Loucy (cell line): ENCODE data around the gene NDUFS6.

ENCODE experiments used
- H2AFZ ChIP-seq: fragments of 200-600 bp; sonication (generic); 2 replicates; pipeline ENCODE4 v1.6.0; 2016; ENCODE audit warnings: antibody characterized with exemption, mild to moderate bottlenecking, low read length, moderate library complexity
- H3F3A ChIP-seq: fragments of 200-600 bp; 2 replicates; pipeline ENCODE4 v1.6.0; 2016; ENCODE audit warnings: antibody characterized with exemption, low read depth, mild to moderate bottlenecking
- H3K27me3 ChIP-seq: fragments of 200-600 bp; sonication (generic); 2 replicates; pipeline ENCODE4 v1.6.1; 2014; ENCODE audit warnings: low read length, mild to moderate bottlenecking; ENCODE audit not compliant: insufficient read depth, poor library complexity, severe bottlenecking
- H3K36me3 ChIP-seq: fragments of 200-600 bp; sonication (generic); 2 replicates; pipeline ENCODE4 v1.6.1; 2016; ENCODE audit warnings: low read length; ENCODE audit not compliant: insufficient read depth
- H3K4me1 ChIP-seq: fragments of 200-600 bp; sonication (generic); 2 replicates; pipeline ENCODE4 v1.5.1; 2014; ENCODE audit warnings: low read length, mild to moderate bottlenecking; ENCODE audit not compliant: insufficient read depth, poor library complexity, severe bottlenecking
- H3K4me2 ChIP-seq: fragments of 200-600 bp; sonication (generic); 2 replicates; pipeline ENCODE4 v1.6.0; 2014; ENCODE audit warnings: antibody characterized with exemption, low read length, low read depth, mild to moderate bottlenecking; ENCODE audit not compliant: poor library complexity, severe bottlenecking
- H3K4me3 ChIP-seq: fragments of 200-600 bp; sonication (generic); 2 replicates; pipeline ENCODE4 v1.5.1; 2014; ENCODE audit warnings: low read length, mild to moderate bottlenecking, mixed read lengths; ENCODE audit not compliant: poor library complexity, severe bottlenecking
- H3K79me2 ChIP-seq: fragments of 200-600 bp; sonication (generic); 2 replicates; pipeline ENCODE4 v1.6.1; 2014; ENCODE audit warnings: low read length; ENCODE audit not compliant: insufficient read depth
- H3K9ac ChIP-seq: fragments of 200-600 bp; sonication (generic); 2 replicates; pipeline ENCODE4 v1.6.0; 2014; ENCODE audit warnings: mild to moderate bottlenecking, low read depth, low read length, moderate library complexity; ENCODE audit not compliant: poor library complexity, severe bottlenecking
- H3K9me2 ChIP-seq: fragments of 200-600 bp; sonication (generic); replicated peaks from 2 replicates; pipeline ENCODE4 v1.6.1; 2016; ENCODE audit warnings: low read depth, low read length, mixed read lengths
- H3K9me3 ChIP-seq: fragments of 200-600 bp; sonication (generic); 2 replicates; pipeline ENCODE4 v1.6.1; 2014; ENCODE audit warnings: mild to moderate bottlenecking, antibody characterized with exemption, low read length, low read depth; ENCODE audit not compliant: insufficient read depth
- H4K20me1 ChIP-seq: fragments of 200-600 bp; sonication (generic); 2 replicates; pipeline ENCODE4 v1.6.0; 2014; ENCODE audit warnings: antibody characterized with exemption, low read length, mild to moderate bottlenecking; ENCODE audit not compliant: insufficient read depth, poor library complexity, severe bottlenecking
- EZH2phosphoT487 ChIP-seq: fragments of 200-600 bp; IDR thresholded peaks from 2 replicates; pipeline ENCODE4 v1.6.1; 2018; ENCODE audit warnings: antibody characterized with exemption, mild to moderate bottlenecking, moderate library complexity, borderline replicate concordance
- TF ChIP-seq, protein P1 (sequence below): fragments of 200-600 bp; sonication (generic); conservative IDR thresholded peaks from 2 replicates; pipeline ENCODE4 v1.5.1; 2014; ENCODE audit warnings: mild to moderate bottlenecking, antibody characterized with exemption, low read length

The NDUFS6 gene

GRCh38 chr5:1795931-1796330 is 5.3 kb upstream of the NDUFS6 start:
- Histone ChIP-seq H3K9me3 (no peaks in the 10 kb centered on the region), H2AFZ (no peak overlapping the region), H3K36me3 (no peaks in the 10 kb centered on the region), H3K4me2 (no peak overlapping the region), H3F3A (peaks cover 3% of the 10 kb centered on the region; the same call in 1 of the 2 replicates), H4K20me1 (peaks cover 10% of the 10 kb centered on the region), H3K4me3 (no peak overlapping the region), H3K9ac (no peak overlapping the region), H3K4me1 (peaks cover 35% of the 10 kb centered on the region), H3K79me2 (peaks cover 37% of the 10 kb centered on the region), H3K27me3 (no peaks in the 10 kb centered on the region), H3K9me2 (no peaks in the 10 kb centered on the region)
- no peak for TF ChIP-seq EZH2phosphoT487
- TF ChIP-seq, protein P1, sequence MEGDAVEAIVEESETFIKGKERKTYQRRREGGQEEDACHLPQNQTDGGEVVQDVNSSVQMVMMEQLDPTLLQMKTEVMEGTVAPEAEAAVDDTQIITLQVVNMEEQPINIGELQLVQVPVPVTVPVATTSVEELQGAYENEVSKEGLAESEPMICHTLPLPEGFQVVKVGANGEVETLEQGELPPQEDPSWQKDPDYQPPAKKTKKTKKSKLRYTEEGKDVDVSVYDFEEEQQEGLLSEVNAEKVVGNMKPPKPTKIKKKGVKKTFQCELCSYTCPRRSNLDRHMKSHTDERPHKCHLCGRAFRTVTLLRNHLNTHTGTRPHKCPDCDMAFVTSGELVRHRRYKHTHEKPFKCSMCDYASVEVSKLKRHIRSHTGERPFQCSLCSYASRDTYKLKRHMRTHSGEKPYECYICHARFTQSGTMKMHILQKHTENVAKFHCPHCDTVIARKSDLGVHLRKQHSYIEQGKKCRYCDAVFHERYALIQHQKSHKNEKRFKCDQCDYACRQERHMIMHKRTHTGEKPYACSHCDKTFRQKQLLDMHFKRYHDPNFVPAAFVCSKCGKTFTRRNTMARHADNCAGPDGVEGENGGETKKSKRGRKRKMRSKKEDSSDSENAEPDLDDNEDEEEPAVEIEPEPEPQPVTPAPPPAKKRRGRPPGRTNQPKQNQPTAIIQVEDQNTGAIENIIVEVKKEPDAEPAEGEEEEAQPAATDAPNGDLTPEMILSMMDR, result no peak

- Histone ChIP-seq H3K9ac (no peak overlapping the region), H3K4me2 (peak overlapping the region; percentile 74), H3K4me1 (peaks cover 35% of the 10 kb centered on the region), H3K9me3 (no peaks in the 10 kb centered on the region), H3K36me3 (no peaks in the 10 kb centered on the region), H3K4me3 (no peak overlapping the region), H3K27me3 (no peaks in the 10 kb centered on the region), H4K20me1 (peaks cover 10% of the 10 kb centered on the region), H3F3A (peaks cover 3% of the 10 kb centered on the region; the same call in 1 of the 2 replicates), H2AFZ (no peak overlapping the region), H3K9me2 (no peaks in the 10 kb centered on the region), H3K79me2 (peaks cover 40% of the 10 kb centered on the region)
- TF ChIP-seq, protein P1, result no peak
- no peak for TF ChIP-seq EZH2phosphoT487
Measured at GRCh38 chr5:1796371-1797102, 4.7 kb upstream of the NDUFS6 start.

GRCh38 chr5:1797103-1797800 is 4.0 kb upstream of the NDUFS6 start:
- Histone ChIP-seq H3K4me1 (peaks cover 31% of the 10 kb centered on the region), H3K9me2 (no peaks in the 10 kb centered on the region), H3K36me3 (no peaks in the 10 kb centered on the region), H4K20me1 (peaks cover 14% of the 10 kb centered on the region), H3K27me3 (no peaks in the 10 kb centered on the region), H2AFZ (no peak overlapping the region), H3K79me2 (peaks cover 47% of the 10 kb centered on the region), H3K9me3 (no peaks in the 10 kb centered on the region), H3K9ac (peak overlapping the region; percentile 82), H3K4me3 (peak overlapping the region; percentile 80), H3K4me2 (peak overlapping the region; percentile 74), H3F3A (peaks cover 3% of the 10 kb centered on the region; the same call in 1 of the 2 replicates)
- no peak for TF ChIP-seq EZH2phosphoT487
- TF ChIP-seq, protein P1, result no peak
